ENCODE measurements around the gene HAGH. TPM values are rescaled to one million over a fixed set of nuclear protein-coding genes. Genes with fewer than 3 reads are reported as not detected.

HAGH gene
- polyA plus RNA-seq, 1 experiment, result 11.8 TPM

- ChIA-PET CTCF (interaction anchor here (0.6 kb wide), 1 partner anchor 87 kb away, joined by 3 read pairs; no protein-coding TSS in a partner anchor), POLR2A (no interaction called here)
- no peak for DNase-seq (ENCODE audit: low read depth, low spot score)
- no peak for TF ChIP-seq CTCF (IDR thresholded peaks at IDR 0.05; ENCODE audit: low read depth, low read length)
- Histone ChIP-seq H3K27ac (ENCODE audit: low read depth, low read length) (no peak overlapping the region), H3K27me3 (ENCODE audit: control insufficient read depth, insufficient read depth, low read length) (no peaks in the 10 kb centered on the region), H3K4me3 (ENCODE audit: low read depth, low read length) (no peak overlapping the region), H3K9me3 (ENCODE audit: control insufficient read depth, insufficient read depth, low read length) (no peaks in the 10 kb centered on the region; the same call in 1 of the 2 replicates)
These were observed 34.4 kb downstream of the HAGH start for GRCh38 chr16:1791943-1792812.

GRCh38 chr16:1791256-1791942 is 35.2 kb downstream of the HAGH start:
- no peak for DNase-seq (ENCODE audit: low read depth, low spot score)
- Histone ChIP-seq H3K27me3 (ENCODE audit: control insufficient read depth, insufficient read depth, low read length) (no peaks in the 10 kb centered on the region), H3K9me3 (ENCODE audit: control insufficient read depth, insufficient read depth, low read length) (no peaks in the 10 kb centered on the region; the same call in 1 of the 2 replicates), H3K4me3 (ENCODE audit: low read depth, low read length) (no peak overlapping the region), H3K27ac (ENCODE audit: low read depth, low read length) (no peak overlapping the region)
- CTCF ChIA-PET, result no interaction called here
- POLR2A ChIA-PET, result no interaction called here
- TF ChIP-seq CTCF (IDR thresholded peaks at IDR 0.05; ENCODE audit: low read depth, low read length), result no peak

GRCh38 chr16:1790611-1791255 is 35.9 kb downstream of the HAGH start:
- ChIA-PET CTCF (no interaction called here), POLR2A (no interaction called here)
- TF ChIP-seq CTCF (IDR thresholded peaks at IDR 0.05; ENCODE audit: low read depth, low read length), result no peak
- Histone ChIP-seq H3K9me3 (ENCODE audit: control insufficient read depth, insufficient read depth, low read length) (no peaks in the 10 kb centered on the region; the same call in 1 of the 2 replicates), H3K27me3 (ENCODE audit: control insufficient read depth, insufficient read depth, low read length) (no peaks in the 10 kb centered on the region), H3K27ac (ENCODE audit: low read depth, low read length) (no peak overlapping the region), H3K4me3 (ENCODE audit: low read depth, low read length) (no peak overlapping the region)
- DNase-seq (ENCODE audit: low read depth, low spot score), result no peak

GRCh38 chr16:1790261-1790610 is 36.4 kb downstream of the HAGH start:
- no peaks in the 10 kb centered on the region for H3K27me3 ChIP-seq (ENCODE audit: control insufficient read depth, insufficient read depth, low read length)
- TF ChIP-seq CTCF (IDR thresholded peaks at IDR 0.05; ENCODE audit: low read depth, low read length), result no peak
- no peak for DNase-seq (ENCODE audit: low read depth, low spot score)
- no peaks in the 10 kb centered on the region; the same call in 1 of the 2 replicates for H3K9me3 ChIP-seq (ENCODE audit: control insufficient read depth, insufficient read depth, low read length)
- POLR2A ChIA-PET, result no interaction called here
- H3K4me3 ChIP-seq (ENCODE audit: low read depth, low read length), result no peak overlapping the region
- H3K27ac ChIP-seq (ENCODE audit: low read depth, low read length), result no peak overlapping the region
- CTCF ChIA-PET, result no interaction called here

Data from AG04450 (cell line).